ENCODE measurements around the gene SLC4A4.
"Not testable (repeated sequence)": the region's sequence is repeated elsewhere in the genome, so short reads cannot be mapped to it uniquely, and the experiment has no call there.

Gene SLC4A4

DNA sequence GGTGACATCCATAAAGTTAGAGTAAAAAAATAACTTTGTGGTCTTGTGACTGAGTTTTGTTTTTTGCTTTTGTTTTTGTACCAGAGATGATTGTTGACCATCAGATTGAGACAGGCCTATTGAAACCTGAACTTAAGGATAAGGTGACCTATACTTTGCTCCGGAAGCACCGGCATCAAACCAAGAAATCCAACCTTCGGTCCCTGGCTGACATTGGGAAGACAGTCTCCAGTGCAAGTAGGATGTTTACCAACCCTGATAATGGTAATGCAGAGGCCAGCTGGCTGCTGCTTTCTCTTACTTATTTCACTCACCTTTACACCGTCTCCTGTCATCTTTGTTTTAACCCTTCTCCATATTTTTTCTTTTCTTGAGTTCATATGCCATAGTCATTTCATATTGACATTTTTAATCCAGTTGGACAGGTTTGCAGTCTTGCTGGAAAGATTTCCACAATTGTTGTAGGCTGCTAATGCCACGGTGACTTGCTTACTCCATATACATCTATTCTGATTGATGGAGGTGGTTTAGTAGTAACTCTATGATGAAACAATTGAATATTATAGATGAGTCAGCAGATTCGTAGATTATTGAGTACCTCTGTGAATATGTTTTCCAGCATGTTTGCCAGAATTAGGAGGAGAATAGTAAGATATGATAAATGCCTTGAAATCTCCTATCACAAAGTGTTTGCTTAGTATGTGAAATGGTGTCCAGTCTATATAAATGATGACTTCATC, 18.3 kb downstream of the SLC4A4 start:
- no peak for DNase-seq (ENCODE audit: low spot score)

DNA sequence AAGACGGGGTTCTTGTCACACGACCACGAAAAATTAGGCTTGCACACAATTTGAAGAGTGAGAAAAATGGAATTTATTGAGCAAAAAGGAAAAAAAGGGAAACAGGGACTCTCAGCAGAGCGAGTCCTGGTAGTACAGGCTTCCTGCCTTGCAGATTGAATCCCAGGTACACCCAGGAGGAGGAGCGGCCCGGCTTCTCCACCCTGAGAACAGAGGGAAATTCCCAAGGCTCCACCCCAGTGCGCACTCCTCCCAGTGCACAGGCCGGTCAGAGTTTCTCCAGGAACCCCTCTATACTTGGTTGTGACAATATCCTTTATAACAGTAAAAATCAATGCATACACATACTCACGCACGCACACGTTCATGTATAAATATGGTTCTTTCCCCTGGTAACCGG, 22.0 kb downstream of the SLC4A4 start:
- no peak for DNase-seq (ENCODE audit: low spot score)

DNA sequence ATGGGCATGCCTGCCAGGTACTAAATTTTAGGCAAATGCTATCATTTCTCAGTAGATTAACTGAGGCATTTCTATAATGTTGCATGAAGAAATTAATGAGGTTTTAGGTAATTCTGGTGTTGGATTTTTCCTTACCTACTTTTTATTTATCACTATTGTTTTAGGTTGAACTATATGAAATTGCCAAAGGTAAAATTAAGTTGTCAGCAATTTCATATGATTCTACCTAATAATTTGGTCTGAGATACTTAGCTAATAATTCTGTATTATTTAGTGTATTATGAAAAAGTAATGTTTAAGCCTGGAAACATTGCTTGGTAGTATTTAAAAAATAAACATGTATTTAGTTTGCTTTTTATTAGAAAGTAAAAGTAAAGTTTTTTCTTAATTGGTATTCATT, 22.7 kb downstream of the SLC4A4 start:
- no peak for DNase-seq (ENCODE audit: low spot score)

DNA sequence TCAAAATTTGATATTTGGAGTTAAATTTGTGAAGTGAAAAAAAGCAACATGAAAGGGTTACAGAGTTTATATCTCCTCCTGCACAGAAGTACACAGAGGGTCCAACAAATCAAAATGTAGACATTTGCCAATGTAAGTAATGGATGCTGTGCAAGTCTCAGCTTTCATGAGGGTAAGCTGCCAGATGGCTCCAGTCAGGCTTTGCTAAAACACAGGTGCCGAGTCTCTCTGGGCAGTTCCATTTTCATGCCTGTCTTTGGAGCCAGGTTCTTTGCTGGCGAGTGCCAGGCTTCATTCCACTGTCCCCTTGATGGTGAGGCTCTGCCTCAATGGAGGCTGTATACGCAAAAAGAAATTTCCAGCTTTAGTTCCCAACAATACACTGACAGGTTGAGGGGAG, 27.9 kb downstream of the SLC4A4 start:
- DNase-seq (ENCODE audit: low spot score), result no peak

DNA sequence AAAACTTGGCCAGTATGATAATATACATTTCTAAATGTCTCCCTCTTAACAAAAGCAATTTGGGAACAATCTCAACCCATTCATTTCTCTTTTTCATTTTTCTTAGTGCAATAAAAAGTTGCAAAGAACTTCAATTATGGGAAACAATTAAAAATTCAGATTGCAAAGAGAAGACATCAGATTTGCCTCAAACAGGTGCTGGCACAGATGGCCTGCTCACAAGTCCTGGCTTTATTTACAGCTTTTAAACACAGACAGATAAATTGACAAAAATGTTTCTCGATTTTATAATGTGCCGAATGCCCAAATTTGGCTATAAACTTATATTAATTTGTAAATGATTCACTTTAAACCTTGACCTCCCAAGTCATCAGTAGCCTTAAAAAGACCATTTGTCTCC, 28.7 kb downstream of the SLC4A4 start:
- DNase-seq (ENCODE audit: low spot score), result no peak

DNA sequence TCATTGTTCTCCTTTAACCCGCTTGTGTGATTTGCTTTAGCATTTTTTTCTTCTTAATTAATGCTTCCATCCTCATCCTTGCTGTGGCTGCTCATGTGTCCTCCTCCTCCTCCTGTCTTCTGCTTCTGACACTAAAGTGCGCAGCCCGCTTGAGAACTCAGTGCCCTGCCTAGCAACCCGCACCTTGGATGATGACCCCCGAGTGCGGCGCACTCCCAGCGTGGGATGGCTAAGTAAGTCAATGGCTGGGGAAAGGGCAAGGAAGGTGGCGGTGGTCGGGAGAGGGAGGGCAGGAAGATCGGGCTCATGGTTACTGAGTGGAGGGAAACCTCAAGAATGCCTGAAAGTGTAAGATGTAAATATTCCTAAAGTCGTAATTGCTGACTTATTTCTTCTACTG, 30.1 kb downstream of the SLC4A4 start:
- no peak for DNase-seq (ENCODE audit: low spot score)

DNA sequence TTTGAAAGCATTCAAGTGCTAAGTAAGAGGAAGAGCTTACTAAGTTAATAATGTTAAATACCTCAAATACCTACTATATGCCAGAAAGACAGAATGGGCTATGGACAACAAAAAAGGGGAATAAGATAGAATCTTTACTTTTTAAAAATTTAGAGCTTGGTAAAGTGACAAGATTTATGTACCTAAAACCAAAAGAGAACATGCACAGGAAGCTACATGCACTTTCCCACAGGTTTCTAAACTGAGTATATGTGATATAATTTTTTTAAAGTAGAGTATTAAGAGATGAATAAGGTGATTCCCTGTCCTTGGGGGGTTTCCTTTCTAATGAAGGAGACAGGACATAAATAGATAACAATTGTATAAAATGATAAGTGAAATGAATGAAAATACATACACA, 30.7 kb downstream of the SLC4A4 start:
- no peak for DNase-seq (ENCODE audit: low spot score)

DNA sequence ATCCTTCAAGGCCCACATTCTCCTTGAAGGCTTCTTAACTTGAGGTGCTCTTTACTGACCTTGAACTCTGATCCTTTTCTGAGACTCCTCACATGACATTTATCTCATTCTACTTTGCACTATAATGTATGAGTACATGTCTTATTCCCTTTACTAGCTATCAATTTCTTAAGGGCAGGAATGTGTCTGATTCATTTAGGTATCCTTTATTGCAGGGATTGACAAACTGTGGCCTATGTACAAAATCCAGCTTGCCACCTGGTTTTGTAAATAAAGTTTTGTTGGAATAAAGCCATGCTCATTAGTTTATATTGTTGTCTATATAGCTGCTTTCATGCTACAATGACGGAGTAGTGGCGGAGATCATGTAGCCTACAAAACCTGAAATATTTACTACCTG, 36.7 kb downstream of the SLC4A4 start:
- DNase-seq (ENCODE audit: low spot score), result no peak

DNA sequence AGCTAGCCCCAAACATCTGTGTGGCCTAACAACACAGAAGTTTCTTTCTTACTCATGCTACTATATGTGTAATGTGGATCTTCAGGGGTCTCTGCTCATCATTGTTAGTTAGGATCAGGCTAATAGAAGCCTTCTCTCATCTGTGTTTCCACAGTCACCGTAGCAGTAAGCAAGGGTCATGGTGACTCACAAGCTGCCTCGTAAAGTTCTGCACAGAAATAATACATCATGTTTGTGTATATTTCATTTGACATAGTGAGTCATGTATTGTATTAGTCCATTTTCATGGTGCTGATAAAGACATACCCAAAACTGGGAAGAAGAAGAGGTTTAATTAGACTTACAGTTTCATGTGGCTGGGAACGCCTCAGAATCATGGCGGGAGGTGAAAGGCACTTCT, 38.7 kb downstream of the SLC4A4 start:
- no peak for DNase-seq (ENCODE audit: low spot score)

DNA sequence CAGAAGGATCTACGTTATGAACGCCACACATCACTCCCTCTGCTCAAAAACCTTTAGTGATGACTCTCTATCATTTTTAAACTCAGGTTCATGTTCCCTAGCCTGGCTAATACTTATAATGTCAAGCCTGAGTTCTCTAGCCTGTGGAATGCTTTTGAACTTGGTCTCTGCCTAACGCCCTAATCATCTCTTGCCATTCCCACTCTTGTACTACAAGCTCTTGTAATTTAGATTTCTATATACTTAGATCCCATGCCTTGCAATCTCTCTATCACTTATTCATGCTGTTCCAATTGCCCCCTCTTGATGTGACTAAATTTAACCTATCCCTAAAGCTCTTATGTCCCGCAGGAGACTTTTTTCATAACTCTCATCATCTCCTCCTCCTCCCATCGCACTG, 40.3 kb downstream of the SLC4A4 start:
- DNase-seq (ENCODE audit: low spot score), result no peak

DNA sequence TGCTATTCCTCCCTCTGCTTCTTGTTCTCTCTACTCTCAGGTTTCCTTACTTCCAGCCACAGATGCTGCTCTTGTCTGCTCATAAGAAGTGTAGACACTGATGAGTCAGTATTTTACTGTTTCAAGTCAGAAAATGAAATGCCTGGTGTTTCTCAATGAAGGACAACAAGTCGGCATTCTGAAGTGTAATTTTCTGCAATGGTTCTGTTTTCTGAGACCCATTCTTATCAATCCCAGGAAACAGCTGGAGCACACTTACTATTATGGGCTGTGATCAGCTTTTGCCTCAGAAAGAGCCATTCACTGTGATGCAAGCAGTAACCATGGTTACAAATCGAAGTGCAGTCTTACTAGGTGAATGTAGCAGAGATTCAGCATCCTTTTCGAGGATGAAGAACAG, 42.0 kb downstream of the SLC4A4 start:
- no peak for DNase-seq (ENCODE audit: low spot score)

DNA sequence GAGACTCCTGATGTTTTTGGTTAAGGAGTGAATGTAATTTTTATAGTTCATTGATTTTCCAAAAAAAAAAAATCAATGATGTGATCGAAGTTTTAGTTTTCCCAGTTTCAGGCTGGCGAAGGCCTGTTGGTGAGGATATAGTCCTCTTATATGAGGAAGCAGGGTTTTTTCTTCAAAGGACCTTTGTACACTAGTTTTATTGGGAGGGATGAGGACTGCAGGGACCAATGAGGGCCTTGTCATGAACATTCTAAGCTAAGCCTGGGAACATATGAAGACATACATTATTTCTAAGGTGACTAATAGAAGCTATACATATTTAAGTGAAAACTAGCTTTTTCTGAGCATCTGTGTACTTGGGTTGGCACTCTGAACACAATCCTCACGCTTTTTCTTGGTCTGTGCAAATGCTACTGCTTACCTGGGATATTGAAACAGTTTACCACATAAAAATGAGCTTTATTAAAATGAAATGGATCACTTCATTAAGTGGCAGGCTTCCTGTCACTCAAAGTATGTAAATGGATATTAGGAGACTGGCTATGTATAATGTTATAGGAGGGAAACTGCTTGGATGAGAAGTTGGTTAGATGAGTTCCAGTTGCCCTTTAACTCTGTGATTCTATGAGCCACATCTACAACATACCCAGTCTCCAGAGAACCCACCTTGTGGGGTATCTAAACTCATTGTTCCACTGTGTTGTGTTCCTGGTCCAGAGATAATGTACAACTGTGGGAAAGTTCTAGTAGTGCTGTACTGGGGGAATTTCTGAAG, 43.5 kb downstream of the SLC4A4 start:
- DNase-seq (ENCODE audit: low spot score), result no peak

DNA sequence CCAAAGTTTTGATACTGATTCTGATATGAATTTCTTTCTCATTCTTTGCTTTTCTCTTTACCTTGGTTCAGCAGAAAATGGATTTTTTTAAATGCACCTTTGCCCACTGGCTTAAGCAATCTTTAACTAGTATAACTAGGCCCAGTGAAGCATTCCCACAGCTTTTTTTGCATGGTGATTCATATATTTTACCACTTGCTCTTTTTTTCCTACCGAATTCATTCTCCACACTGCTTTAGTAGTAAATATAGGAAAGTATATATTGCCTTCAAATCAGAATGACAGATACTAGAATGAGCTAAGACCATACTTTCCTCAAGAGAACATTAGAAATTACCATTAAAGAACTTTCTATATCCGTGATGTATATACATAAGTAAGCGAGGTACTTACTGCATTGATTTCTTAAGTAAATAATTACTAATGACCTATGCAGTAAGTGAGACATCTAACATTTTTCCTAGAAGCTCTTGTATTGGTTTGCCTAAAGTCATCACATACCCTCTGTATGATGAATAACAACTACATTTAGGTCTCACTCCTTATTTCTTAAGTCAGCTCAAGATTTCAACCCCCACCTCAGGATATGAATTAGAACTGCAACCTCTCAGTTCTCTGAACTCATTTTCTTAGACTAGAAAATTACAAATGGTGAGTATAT, 44.2 kb downstream of the SLC4A4 start:
- DNase-seq (ENCODE audit: low spot score), result no peak

DNA sequence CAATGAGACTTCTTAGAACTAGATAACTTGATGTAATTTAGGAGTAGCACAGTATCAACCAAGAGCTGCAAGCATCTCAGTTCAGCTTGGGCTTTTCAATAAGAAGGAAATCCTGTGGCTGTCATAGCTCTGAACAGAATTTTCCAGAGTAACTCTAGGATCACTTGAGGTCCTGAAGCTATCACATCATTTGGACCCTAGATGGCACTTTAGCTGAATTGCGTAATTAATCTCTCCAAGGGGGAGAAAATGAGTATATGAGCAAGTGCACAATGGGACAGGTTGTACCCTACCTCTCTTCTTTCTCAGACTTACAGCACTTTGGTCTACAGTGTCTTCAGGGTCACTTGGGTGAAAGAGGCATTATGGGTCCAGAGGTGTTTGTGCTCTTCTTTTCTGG, 45.2 kb downstream of the SLC4A4 start:
- no peak for DNase-seq (ENCODE audit: low spot score)

DNA sequence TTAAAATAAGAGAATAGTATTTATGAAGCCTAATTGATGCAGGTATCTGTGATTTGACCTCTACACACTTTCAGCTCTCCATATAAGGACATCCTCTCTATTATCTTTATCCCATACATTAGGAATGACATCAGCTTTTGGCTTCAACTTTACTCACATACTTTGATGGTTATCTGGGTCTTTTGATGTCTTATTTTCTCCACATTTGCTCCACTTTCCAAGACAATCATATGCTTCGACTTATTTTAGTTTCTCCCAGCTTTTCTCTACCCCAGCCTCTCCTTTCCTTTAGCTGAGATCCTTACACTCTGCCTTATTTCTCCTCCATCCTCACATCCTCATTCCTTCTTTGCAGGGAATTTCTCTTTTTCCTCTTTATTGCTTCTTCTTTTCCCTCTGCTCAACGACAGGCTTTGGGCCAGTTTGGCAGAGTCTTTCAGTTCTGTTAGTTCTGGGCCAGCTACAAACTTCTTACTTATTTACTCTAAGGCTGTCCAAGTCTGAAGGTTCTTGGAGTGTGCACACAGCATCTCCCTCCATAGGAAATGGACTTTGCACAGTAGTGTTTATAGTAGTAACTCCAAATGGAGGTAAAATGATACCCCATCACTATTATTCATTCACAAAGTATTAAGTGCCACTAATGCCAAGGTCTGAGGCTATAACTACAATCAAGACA, 50.5 kb downstream of the SLC4A4 start:
- no peak for DNase-seq (ENCODE audit: low spot score)

DNA sequence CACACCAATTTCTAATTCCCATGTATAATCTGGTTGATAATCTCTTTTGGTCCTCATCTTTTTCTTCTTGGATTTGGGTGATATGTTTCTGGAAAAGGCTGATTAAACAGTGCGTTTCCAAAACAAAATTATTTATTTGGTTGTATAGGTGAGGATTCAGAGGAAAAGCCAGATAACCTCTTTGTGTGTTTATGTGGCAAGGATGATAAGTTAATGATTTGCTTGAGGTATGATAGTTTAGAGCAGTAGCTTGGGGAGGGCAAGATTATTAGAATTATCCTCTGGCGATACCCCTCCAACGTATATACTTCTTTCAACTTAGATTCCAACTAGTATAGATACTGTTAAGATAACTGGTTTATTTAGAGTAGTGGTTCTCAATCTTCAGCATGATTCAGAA, 53.3 kb downstream of the SLC4A4 start:
- no peak for DNase-seq (ENCODE audit: low spot score)

DNA sequence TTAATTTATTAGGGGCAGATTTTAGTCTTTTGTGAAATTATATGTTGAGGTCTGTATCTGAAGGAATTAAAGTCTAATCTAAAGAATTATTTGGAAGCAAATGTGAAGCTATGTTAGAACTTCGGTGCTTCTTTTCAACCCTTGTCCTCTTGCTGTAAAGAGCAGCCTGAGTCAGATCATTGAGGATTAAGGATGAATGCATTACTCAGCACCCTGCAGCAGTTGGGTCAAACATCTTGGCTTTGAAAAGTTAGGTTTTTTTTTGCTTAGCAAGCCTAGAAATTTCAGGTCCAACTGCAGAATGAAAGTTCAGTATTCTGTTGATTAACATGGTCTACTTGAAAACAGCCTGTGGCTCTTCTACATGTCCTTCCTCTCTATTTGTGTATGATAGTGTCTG, 57.6 kb downstream of the SLC4A4 start:
- DNase-seq (ENCODE audit: low spot score), result no peak

DNA sequence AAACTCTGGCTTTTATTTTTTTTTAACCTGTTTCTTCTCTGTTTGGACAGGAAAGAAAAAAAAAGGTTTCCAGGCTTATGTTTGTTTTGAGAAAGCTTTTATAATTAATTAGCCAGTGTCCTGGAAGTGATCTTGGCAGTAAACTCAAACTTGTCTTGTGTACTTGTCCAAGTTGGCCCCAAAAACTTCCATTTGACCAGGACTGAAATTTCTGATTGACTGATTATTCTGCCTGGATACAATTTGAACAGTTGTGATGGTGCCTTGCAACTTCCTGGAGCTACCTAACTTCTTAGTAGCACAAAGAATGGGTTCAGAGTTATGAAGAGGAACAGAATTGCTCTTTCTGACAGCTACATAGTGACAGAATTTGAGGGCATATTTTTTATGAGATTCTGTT, 62.0 kb downstream of the SLC4A4 start:
- DNase-seq (ENCODE audit: low spot score), result no peak

DNA sequence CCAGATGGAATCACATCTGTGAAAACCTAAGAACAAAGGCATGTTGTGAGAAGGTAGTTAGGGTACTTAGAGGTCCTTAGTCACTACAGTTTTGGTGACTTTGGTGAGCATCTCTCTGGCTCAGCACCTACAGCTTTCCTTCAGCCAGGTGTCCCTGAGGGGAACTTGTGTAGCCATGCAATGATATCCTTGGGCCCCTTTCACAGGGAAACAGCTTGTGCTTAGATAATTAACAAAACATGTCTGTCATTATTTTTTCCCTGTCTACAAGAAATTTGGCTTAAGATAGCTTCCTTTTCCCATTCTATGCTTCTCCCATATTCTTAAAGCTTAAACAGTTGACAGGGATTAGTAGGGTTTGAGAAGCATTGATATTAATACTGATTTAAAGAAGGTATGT, 63.8 kb downstream of the SLC4A4 start:
- no peak for DNase-seq (ENCODE audit: low spot score)

DNA sequence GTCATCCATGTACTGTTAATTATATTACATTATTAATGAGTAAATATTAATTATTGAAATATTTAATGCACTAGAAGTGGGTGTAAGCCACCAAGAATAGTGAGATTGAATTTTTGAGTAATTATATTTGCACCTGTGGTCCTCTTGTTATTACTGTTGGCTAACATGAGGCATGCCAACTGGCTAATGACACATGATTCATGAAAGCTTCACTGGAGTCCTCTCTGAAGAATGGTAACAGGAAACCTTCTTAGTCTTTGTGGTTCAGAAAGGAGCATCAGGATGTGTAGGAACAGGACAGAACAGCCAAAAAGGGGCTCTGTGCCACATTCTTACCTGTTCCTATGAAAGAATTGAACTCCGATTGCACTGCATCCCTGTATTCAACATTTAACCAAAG, 65.2 kb downstream of the SLC4A4 start:
- no peak for DNase-seq (ENCODE audit: low spot score)

DNA sequence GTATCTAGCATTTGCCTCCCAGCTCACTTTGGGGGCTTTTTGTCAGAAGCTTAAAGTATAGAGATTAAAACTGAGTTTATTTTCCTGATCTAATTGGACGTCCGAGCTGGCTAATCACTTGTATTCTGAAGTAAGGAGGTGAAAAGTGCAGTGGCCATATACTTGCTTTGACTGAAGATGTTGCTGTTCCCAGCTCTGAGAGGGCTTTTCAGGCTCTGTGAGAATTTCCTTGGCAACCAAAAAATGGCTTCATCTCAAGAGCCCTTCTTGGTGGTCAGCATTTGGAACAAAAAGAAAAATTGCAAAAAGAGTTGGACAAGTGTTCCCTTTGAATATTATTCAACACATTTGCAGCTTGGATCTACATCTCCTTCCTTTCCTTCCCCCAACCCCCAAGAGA, 67.0 kb downstream of the SLC4A4 start:
- DNase-seq (ENCODE audit: low spot score), result no peak

DNA sequence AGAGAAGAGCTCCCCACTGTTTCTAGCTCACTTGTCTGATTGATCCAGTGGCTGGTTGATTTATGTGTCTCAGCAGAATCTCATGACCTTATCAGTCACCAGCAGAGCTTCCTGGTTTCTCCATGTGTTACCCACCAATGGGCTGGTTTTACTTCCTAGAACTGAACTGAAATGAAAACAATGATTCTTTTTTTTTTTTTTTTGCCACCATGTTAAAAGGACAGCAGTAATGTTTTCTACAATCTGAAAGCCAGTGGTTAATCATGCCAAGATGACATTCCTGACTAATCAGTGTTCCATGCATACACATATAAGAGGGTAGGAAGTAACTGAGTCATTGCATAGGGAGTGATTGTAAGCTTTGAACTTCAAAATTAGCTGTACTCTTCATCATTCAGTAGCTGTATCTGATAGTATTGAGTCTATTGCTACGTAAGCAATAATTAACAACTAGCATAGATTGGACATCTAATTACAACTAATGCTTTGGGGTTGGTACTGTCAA, 67.7 kb downstream of the SLC4A4 start:
- no peak for DNase-seq (ENCODE audit: low spot score)

DNA sequence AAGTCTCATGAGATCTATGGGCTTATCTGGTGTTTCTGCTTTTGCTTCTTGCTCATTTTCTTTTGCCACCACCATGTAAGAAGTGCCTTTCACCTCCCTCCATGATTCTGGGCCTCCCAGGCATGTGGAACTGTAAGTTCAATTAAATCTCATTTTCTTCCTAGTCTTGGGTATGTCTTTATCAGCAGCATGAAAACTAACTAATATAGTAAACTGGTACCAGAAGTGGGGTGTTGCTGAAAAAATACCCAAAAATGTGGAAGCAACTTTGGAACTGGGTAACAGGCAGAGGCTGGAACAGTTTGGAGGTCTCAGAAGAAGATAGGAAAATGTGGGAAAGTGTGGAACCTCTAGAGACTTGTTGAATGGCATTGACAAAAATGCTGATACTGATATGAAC, 70.1 kb downstream of the SLC4A4 start:
- DNase-seq (ENCODE audit: low spot score), result not testable (repeated sequence)

All from hematopoietic multipotent progenitor cell treated with erythropoietin and hydrocortisone succinate and interleukin-3 and kit ligand, for 17 days (in vitro differentiated cells).